Mucosa of descending colon (tissue), 3 donors: ENCODE data around the gene PGAP3. TPM values are rescaled to one million over a fixed set of nuclear protein-coding genes. Genes with fewer than 3 reads are reported as not detected.

Experiments
- ATAC-seq: fragments of 200-7000 bp; cut with Tn5 transposase; one replicate; pipeline ENCODE4 v1.9.1; 2020; ENCODE audit warnings: mild to moderate bottlenecking, moderate library complexity
- DNase-seq, 3 donors: peaks; one replicate each; pipeline ENCODE4 v3.0.0-alpha.2; 2020
- H3K36me3 ChIP-seq: fragments of 200-600 bp; one replicate; pipeline ENCODE4 v1.8.0; 2021; ENCODE audit warnings: low read depth, mild to moderate bottlenecking
- H3K4me1 ChIP-seq: fragments of 200-600 bp; one replicate; pipeline ENCODE4 v1.8.0; 2021; ENCODE audit warnings: low read depth, mild to moderate bottlenecking
- H3K4me3 ChIP-seq: fragments of 200-600 bp; one replicate; pipeline ENCODE4 v1.8.0; 2021; ENCODE audit warnings: mild to moderate bottlenecking
- H3K9me3 ChIP-seq: fragments of 200-600 bp; one replicate; pipeline ENCODE4 v1.8.0; 2021; ENCODE audit warnings: mild to moderate bottlenecking
- intact Hi-C, 2 donors: fragments of 100-400 bp; cut with DNase I in 1 of 2; cut with micrococcal nuclease in 1 of 2; formaldehyde crosslinking; loops; one replicate each; pipeline versions ENCODE4 v1.11.0 to v1.11.1; 2022; cut with DNase I, micrococcal nuclease
- total RNA-seq, 3 donors: library from RNA; stranded (reverse); fragmentation: NEBNext Ultra II Directional in 2 of 3; extraction: Animal tissue kit (Norgen Biotek cat#: 25700) in 2 of 3; gene quantifications; one replicate each; pipeline versions ENCODE4 v1.2.1 to v1.2.4, GENCODE V29; 2021 to 2023
- TF ChIP-seq, protein P1 (sequence below): fragments of 200-600 bp; IDR thresholded peaks from one replicate; pipeline ENCODE4 v1.8.0; 2022; ENCODE audit warnings: antibody characterized with exemption, mild to moderate bottlenecking
- donor health status: DM: no; HTN: no; CAD: no; lungs with moderate emphysema.
- donor health status: DM: no; HTN: no; CAD: no.
- donor health status: DM: no; HTN: yes; CAD: no.

The PGAP3 gene
- total RNA-seq, 3 donors from 2014 or later, result 27.7 to 74.6 (median 47.9) TPM

DNA sequence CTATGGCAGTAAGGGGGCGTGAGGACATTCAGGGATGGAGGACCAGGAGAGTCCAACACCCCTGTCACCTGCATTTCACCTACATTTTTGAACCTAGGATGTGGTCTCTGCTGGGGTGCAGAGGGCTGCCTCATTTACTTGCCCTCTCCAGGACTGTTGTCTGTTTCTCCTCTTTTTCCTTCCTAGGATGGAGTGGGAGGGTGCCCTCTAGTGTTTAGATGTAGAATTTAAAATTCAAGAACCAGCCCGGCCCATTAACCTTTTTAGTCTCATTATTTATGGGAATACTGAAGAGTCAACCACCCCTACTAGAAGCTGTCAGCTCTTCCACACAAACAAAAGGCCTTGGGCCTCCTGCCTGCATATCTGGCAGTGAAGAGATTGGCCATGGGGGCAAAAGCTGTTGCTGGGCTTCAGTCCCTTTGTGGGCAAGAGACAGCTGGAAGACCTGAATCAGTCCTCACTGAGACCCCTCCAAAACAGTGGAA is 53.4 kb downstream of the PGAP3 start:
- Histone ChIP-seq H3K9me3 (no peaks in the 10 kb centered on the region), H3K36me3 (no peaks in the 10 kb centered on the region), H3K4me1 (peaks cover 52% of the 10 kb centered on the region), H3K4me3 (no peak overlapping the region)
- ATAC-seq (no peak), DNase-seq (no peak)
- TF ChIP-seq, protein P1, sequence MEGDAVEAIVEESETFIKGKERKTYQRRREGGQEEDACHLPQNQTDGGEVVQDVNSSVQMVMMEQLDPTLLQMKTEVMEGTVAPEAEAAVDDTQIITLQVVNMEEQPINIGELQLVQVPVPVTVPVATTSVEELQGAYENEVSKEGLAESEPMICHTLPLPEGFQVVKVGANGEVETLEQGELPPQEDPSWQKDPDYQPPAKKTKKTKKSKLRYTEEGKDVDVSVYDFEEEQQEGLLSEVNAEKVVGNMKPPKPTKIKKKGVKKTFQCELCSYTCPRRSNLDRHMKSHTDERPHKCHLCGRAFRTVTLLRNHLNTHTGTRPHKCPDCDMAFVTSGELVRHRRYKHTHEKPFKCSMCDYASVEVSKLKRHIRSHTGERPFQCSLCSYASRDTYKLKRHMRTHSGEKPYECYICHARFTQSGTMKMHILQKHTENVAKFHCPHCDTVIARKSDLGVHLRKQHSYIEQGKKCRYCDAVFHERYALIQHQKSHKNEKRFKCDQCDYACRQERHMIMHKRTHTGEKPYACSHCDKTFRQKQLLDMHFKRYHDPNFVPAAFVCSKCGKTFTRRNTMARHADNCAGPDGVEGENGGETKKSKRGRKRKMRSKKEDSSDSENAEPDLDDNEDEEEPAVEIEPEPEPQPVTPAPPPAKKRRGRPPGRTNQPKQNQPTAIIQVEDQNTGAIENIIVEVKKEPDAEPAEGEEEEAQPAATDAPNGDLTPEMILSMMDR, result peak; percentile 63
- intact Hi-C loops, result no loop called here

GRCh38 chr17:39633570-39634183 is 54.2 kb downstream of the PGAP3 start:
- intact Hi-C loops, result no loop called here
- DNase-seq, result no peak
- H3K4me1 ChIP-seq, result peaks cover 51% of the 10 kb centered on the region
- TF ChIP-seq, protein P1, result no peak
- H3K9me3 ChIP-seq, result no peaks in the 10 kb centered on the region
- H3K36me3 ChIP-seq, result no peaks in the 10 kb centered on the region
- no peak for ATAC-seq
- H3K4me3 ChIP-seq, result no peak overlapping the region

DNA sequence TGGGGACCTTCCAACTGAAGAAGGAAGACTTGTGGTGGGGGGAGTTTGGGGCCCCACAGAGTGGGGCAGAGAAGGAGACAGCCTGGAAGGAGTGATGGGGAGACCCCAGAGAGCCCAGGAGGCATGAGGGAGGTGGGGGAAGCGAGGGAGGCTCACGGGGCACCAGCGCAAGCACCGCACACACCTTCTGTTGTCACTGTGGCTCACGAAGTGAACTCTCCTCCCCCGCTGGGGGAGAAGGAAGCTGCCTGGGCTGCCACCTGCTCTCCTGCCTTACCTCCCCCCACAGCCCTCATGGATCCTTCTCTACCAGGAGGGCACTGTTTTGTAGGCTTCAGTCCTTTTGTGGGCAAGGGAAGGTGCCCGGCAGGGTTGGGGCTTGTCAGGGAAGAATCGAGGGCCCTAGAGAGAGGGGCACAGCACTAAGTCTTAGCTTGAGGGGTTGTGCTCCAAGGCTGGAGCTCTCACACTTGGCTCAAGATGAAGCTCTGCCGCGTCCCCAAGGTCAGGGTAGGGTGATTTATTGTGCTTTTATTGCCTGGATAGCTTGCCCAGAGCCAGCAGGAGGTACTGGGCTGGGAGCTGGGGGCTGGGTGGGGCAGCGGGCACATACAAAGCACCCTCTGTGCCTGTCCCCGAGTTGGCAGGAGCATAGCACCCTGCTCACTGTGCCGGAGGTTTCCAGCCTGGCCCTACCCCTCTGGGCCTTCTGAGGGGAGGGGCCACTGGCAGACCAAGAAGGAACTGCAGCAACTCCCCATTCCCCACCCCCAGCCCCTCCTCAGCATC is 55.5 kb downstream of the PGAP3 start:
- no peak overlapping the region for H3K4me3 ChIP-seq
- DNase-seq, result peak; percentile 91 to 96 (median 93)
- peaks cover 41% of the 10 kb centered on the region for H3K4me1 ChIP-seq
- H3K9me3 ChIP-seq, result no peaks in the 10 kb centered on the region
- H3K36me3 ChIP-seq, result no peaks in the 10 kb centered on the region
- ATAC-seq, result peak; percentile 65
- TF ChIP-seq, protein P1, result no peak
- intact Hi-C loops, result no loop called here

GRCh38 chr17:39631403-39631802 is 56.5 kb downstream of the PGAP3 start:
- Histone ChIP-seq H3K4me1 (peaks cover 38% of the 10 kb centered on the region), H3K9me3 (no peaks in the 10 kb centered on the region), H3K36me3 (no peaks in the 10 kb centered on the region), H3K4me3 (no peak overlapping the region)
- TF ChIP-seq, protein P1, result no peak
- intact Hi-C loops, result no loop called here
- ATAC-seq (peak; percentile 20), DNase-seq (peak in 2 of 3 donors; percentile 73 to 77)

DNA sequence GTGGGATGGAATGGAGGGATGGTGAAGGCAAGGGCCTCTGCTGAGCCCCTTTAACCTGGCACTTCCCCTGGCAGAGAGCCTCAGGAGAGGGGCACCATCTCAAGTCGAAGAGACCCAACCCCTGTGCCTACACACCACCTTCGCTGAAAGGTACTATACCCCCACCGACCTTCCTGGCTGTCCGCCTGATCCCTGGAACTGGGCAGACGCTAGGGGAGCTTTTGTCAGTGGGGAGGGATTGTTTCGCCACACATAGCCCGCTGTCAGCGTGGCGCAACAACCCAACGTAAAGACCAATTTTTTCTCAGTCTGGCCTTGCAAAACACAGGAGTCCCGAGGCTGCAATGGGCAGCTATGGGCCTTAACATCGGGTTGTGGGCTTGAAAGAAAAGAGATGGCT is 58.0 kb downstream of the PGAP3 start:
- Histone ChIP-seq H3K4me1 (peaks cover 38% of the 10 kb centered on the region), H3K36me3 (no peaks in the 10 kb centered on the region), H3K9me3 (no peaks in the 10 kb centered on the region), H3K4me3 (no peak overlapping the region)
- no peak for ATAC-seq
- intact Hi-C loops, result loop anchor here in 1 of 2 donors (10.0 kb wide), 1 partner anchor 125 kb away; no protein-coding TSS in a partner anchor
- TF ChIP-seq, protein P1, result no peak
- no peak for DNase-seq
